Adipocyte (in vitro differentiated cells): Measurements from ENCODE around the gene MADCAM1.

Experiments
- DNase-seq: peaks from one replicate; pipeline ENCODE4 v3.0.0-alpha.2; 2015; ENCODE audit warnings: low read depth
- H3K27me3 ChIP-seq: replicated peaks from 2 replicates; pipeline ENCODE4 v1.7.0; 2013; ENCODE audit warnings: mild to moderate bottlenecking, low read length, moderate library complexity; ENCODE audit not compliant: control insufficient read depth, insufficient read depth
- H3K36me3 ChIP-seq: 2 replicates; pipeline ENCODE4 v1.7.0; 2013; ENCODE audit warnings: low read length, mild to moderate bottlenecking, moderate library complexity; ENCODE audit not compliant: control insufficient read depth, insufficient read depth, severe bottlenecking
- H3K4me1 ChIP-seq: 2 replicates; pipeline ENCODE4 v1.7.0; 2013; ENCODE audit warnings: mild to moderate bottlenecking, low read length, moderate library complexity; ENCODE audit not compliant: control insufficient read depth, insufficient read depth
- H3K4me3 ChIP-seq: 2 replicates; pipeline ENCODE4 v1.7.0; 2013; ENCODE audit warnings: mild to moderate bottlenecking, low read length, moderate library complexity
- H3K9ac ChIP-seq: 2 replicates; pipeline ENCODE4 v1.7.0; 2013; ENCODE audit warnings: mild to moderate bottlenecking, low read length, moderate library complexity
- H3K9me3 ChIP-seq: 2 replicates; pipeline ENCODE4 v1.7.0; 2013; ENCODE audit warnings: mild to moderate bottlenecking, low read length, moderate library complexity; ENCODE audit not compliant: control insufficient read depth

Gene MADCAM1

GRCh38 chr19:540867-541637, 44.8 kb downstream of the MADCAM1 start:
- Histone ChIP-seq H3K9me3 (no peaks in the 10 kb centered on the region), H3K4me1 (no peaks in the 10 kb centered on the region), H3K9ac (no peak overlapping the region), H3K4me3 (no peak overlapping the region), H3K27me3 (no peaks in the 10 kb centered on the region), H3K36me3 (peaks cover 47% of the 10 kb centered on the region)
- DNase-seq, result no peak

GRCh38 chr19:541699-542098, 45.4 kb downstream of the MADCAM1 start:
- Histone ChIP-seq H3K9ac (no peak overlapping the region), H3K4me1 (no peaks in the 10 kb centered on the region), H3K9me3 (no peaks in the 10 kb centered on the region), H3K4me3 (no peak overlapping the region), H3K36me3 (peaks cover 42% of the 10 kb centered on the region), H3K27me3 (no peaks in the 10 kb centered on the region)
- no peak for DNase-seq

GRCh38 chr19:542173-542866, 46.0 kb downstream of the MADCAM1 start:
- no peaks in the 10 kb centered on the region for H3K27me3 ChIP-seq
- no peak overlapping the region for H3K9ac ChIP-seq
- no peaks in the 10 kb centered on the region for H3K4me1 ChIP-seq
- DNase-seq, result no peak
- no peaks in the 10 kb centered on the region for H3K9me3 ChIP-seq
- H3K36me3 ChIP-seq, result peaks cover 38% of the 10 kb centered on the region
- H3K4me3 ChIP-seq, result no peak overlapping the region

GRCh38 chr19:543910-544608, 47.8 kb downstream of the MADCAM1 start, which contains the start of gene GZMM:
Gene GZMM, plus strand, starts transcription at chr19:544053. Its CDS starts 19 bp downstream, at chr19:544072.
- no peak for DNase-seq
- Histone ChIP-seq H3K9ac (no peak within 1 kb of the TSS), H3K27me3 (peaks cover 4% of the 10 kb centered on the region), H3K4me3 (no peak within 1 kb of the TSS), H3K9me3 (no peaks in the 10 kb centered on the region), H3K4me1 (no peaks in the 10 kb centered on the region), H3K36me3 (peaks cover 24% of the 10 kb centered on the region)

GRCh38 chr19:547117-547516, 50.8 kb downstream of the MADCAM1 start:
- Histone ChIP-seq H3K4me3 (no peak overlapping the region), H3K4me1 (no peaks in the 10 kb centered on the region), H3K36me3 (peaks cover 5% of the 10 kb centered on the region), H3K9me3 (no peaks in the 10 kb centered on the region), H3K27me3 (peaks cover 4% of the 10 kb centered on the region), H3K9ac (no peak overlapping the region)
- DNase-seq, result no peak

- Histone ChIP-seq H3K9ac (no peak overlapping the region), H3K4me3 (no peak overlapping the region), H3K4me1 (no peaks in the 10 kb centered on the region), H3K36me3 (no peaks in the 10 kb centered on the region), H3K9me3 (no peaks in the 10 kb centered on the region), H3K27me3 (peaks cover 4% of the 10 kb centered on the region)
- DNase-seq, result no peak
Measured at GRCh38 chr19:547836-548720, 51.8 kb downstream of the MADCAM1 start.

GRCh38 chr19:548886-549830, 52.9 kb downstream of the MADCAM1 start:
- peaks cover 4% of the 10 kb centered on the region for H3K27me3 ChIP-seq
- no peaks in the 10 kb centered on the region for H3K36me3 ChIP-seq
- DNase-seq, result no peak
- H3K9ac ChIP-seq, result no peak overlapping the region
- no peaks in the 10 kb centered on the region for H3K9me3 ChIP-seq
- no peaks in the 10 kb centered on the region for H3K4me1 ChIP-seq
- no peak overlapping the region for H3K4me3 ChIP-seq

GRCh38 chr19:554817-555216, 58.5 kb downstream of the MADCAM1 start:
- no peaks in the 10 kb centered on the region for H3K27me3 ChIP-seq
- peaks cover 4% of the 10 kb centered on the region for H3K4me1 ChIP-seq
- no peak for DNase-seq
- H3K4me3 ChIP-seq, result no peak overlapping the region
- H3K36me3 ChIP-seq, result no peaks in the 10 kb centered on the region
- H3K9me3 ChIP-seq, result no peaks in the 10 kb centered on the region
- no peak overlapping the region for H3K9ac ChIP-seq
